Measurements from ENCODE around the gene EXOC8.

The EXOC8 gene, protein sequence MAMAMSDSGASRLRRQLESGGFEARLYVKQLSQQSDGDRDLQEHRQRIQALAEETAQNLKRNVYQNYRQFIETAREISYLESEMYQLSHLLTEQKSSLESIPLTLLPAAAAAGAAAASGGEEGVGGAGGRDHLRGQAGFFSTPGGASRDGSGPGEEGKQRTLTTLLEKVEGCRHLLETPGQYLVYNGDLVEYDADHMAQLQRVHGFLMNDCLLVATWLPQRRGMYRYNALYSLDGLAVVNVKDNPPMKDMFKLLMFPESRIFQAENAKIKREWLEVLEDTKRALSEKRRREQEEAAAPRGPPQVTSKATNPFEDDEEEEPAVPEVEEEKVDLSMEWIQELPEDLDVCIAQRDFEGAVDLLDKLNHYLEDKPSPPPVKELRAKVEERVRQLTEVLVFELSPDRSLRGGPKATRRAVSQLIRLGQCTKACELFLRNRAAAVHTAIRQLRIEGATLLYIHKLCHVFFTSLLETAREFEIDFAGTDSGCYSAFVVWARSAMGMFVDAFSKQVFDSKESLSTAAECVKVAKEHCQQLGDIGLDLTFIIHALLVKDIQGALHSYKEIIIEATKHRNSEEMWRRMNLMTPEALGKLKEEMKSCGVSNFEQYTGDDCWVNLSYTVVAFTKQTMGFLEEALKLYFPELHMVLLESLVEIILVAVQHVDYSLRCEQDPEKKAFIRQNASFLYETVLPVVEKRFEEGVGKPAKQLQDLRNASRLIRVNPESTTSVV

DNA sequence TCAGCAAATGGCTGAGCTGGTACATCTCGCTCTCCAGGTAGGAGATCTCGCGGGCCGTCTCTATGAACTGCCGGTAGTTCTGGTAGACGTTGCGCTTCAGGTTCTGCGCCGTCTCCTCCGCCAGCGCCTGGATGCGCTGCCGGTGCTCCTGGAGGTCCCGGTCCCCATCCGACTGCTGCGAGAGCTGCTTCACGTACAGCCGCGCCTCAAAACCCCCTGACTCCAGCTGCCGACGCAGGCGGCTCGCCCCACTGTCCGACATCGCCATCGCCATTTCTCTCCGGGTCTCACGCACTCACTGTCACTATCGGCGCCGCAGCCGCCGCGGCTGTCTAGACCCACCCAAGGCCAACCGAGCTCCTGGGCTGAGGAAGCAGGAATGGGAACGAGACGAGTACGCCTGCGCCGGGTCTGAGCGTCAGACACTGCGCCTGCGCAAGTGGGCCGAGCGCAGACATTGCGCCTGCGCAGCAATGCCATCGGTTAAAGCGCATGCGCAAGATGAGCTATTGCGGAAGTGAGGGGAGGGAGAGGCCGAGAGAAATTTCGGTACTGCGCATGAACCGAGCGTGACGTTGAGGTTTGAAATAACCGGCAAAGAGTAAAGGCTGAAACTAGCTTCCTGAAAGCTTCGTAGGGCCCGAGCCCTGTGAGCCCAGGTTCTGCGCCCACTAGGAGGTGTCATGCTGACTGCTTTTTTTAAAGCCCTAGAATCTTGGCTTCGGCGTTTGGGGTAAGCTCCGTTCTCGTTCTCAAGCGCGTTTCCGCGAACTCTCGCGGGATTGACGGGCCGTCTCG is at the start of gene EXOC8:
TSS of gene EXOC8 (minus strand) at position 381 of the 798 bp plus-strand sequence. CDS start at position 274, 107 bp downstream.
- DNase-seq = peak; percentile 85

DNA sequence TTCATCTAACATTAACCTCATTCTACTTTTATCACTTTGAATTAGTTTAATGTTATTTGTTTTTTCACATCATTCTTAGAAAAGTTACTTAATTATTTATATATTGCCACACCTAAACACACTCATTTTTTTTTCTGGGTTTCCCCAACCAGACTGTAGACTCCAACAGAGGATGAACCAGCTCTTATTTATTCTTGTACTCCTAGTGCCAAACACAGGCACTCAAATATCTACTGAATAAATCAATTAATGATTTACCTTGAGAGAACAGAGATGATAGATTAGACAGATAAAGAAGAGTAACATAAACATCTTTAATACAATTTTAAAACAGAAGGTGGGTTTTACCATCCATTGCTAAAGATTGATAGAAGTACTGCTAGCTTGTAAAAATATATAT is 48.8 kb upstream of the EXOC8 start:
- no peak for DNase-seq

DNA sequence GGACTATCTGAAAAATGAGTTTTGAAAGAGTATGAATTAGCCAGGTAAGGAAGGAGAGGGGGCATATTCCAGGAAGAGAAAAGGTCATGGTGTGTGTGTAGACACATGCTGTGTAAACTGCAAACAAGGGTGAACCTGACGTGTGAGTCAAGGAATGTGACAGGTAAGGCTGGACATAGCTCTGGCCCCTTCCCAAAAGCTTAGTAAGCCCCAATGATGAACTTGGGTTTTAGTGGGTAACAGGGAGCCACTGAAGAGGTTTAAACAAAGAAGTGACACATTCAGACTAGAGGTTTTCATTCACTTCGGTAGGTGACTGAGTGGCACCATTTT is 47.7 kb upstream of the EXOC8 start:
- no peak for DNase-seq

DNA sequence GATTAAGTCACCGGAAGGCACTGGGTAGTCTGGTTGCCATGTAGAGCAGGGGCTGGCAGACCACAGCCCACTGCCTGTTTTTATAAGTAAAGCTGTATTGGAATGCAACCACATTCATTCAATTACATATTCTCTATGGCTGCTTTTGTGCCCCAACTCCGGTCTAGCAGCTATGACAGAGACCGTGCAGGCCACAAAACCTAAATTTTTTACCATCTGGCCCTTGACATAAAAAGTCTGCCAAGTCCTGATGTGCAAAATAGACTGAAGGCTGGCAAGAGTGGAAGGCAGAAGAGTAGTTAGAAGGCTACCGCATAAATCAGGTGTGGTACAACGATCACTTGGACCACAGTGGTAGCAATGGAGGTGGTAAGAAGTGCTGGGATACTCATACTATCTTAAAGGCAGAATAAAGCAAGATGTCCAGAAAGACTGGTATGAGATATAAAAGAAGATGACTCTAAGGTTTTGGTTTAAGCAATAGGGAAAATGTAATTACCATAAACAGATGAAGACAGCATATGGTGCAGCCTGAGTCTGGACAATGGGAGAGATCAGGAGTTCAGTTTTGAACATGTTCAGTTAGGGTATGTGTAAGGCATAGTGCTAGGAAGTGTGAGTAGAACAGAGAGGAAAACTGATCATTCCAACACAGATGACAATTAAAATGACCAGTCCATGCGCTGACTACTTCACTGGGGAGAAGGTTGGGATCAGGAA is 47.2 kb upstream of the EXOC8 start:
- DNase-seq = no peak

DNA sequence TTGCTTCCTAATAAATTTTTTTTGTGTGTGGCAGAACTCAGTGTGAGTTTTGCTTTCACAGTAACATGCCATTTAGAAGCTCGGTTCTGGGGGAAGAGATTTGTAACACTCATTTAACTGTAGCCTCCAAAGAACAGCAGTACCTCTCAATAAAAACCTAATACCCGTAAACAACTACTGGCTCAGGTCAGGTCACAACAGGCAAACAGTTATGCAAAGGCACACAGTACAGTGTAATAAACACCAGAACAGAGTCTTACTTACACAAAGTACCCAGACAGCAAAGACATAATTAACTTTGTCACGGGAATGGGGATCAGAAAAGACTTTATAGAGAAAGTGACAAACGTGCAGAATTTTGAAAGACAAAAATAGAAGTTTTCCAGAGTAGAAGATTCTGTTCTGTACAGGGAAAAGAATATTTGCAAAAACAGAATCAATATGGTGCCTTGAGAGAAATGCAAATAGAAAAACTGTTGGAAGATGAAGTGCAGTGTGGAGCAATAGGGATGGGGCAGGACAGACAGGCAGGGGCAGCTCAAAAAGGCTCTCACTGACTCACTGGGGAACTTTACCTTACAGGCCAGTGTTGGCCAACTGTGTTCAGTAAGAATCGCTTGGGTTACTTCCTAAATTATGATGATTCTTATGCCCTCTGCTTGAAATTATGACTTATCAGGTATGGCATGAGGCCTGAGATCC is 45.7 kb upstream of the EXOC8 start:
- DNase-seq = no peak

DNA sequence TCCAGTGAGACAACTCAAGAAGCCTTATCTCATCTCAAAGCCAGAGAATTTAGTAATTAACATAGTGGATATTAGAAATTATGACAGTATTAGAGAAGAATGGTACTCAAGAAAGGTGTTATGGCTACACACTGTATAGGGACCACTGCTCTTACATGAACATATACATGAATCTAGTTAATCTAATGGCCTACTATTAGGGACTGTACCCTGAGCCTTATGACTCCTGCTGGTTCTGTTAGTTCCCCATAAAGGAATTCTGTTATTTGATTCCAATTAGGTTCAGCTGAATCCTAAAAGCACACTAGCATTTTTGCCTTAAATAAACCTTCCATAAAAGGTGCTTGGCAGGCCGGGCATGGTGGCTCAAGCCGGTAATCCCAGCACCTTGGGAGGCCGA is 44.8 kb upstream of the EXOC8 start:
- no peak for DNase-seq

DNA sequence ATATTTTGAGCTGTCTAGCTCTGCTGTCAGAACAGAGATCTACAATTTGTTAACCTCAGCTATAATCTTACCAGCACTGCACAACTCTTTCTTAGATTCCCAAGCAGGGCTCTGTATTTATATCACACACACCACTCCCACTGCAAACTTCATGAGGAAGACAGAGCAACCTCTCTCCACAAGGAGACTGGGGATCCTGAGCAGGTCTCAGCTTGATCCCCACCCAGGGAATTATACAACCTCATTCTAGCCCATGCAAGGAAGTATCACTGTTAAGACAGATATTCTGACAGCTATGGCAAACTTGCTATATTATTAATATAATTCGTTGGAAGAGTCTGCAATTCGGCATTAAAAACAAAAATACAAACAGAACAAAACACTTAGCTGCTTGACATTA is 44.1 kb upstream of the EXOC8 start:
- DNase-seq = no peak

DNA sequence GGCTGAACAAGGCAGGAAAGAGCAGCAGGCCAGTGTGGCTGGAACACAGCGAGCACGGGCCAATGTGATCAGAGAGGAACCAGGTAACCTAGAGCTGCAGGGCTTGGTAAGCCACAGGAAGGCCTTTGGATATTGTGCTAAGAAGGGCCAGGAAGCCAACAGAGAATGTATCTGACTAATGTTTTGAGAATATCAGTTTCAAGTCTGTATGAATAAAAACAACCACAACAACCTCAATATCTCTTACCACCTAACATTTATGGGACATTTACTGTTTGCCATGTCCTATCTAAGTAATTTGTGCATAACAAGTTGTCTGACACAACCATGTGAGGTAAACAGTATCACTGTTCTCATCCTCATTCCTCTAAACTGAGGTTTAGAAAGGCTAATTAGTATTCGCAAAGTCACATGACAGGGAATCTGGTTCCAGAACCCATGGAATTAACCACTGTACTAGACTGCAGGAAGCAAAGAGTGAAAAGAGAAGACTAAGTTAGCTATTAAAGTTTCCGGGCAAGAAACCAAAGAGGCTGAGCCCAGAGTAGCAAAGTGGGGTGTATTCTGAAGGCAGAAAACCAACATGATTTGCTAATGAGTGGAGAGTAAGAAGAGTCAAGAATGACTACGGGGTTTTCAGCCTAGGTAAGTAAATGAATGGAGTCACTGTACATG is 39.4 kb upstream of the EXOC8 start:
- DNase-seq = no peak

DNA sequence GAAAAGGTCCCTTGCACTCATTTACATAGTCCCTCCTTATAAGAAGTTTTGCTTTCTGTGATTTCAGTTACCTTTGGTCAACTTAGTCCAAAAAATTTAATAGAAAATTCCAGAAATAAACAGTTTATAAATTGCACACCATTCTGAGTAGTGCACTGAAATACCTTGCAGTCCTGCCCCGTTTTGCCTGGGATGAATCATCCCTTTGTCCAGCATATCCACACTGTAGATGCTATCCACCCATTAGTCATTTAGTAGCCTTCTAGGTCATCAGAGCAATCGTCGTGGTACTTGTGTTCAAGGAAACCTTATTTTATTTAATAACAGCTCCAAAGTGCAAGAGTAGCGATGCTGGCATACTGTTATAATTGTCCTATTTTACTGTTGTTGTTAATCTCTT is 38.4 kb upstream of the EXOC8 start:
- no peak for DNase-seq

DNA sequence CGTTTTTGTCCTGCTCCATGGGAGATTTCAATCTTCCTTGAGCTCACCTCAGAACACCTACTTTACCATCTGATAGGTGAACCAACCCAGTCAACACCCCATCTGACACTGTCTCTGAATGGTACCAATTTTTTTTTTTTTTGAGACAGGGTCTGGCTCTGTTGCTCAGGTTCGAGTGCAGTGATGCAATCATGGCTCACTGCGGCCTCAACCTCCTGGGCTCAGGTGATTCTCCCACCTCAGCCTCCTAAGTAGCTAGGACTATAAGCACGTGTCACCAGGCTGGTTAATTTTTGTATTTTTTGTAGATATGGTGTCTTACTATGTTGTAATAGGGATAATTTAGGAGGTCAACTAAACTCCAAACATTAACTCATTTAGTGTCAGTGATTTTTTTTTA is 36.7 kb upstream of the EXOC8 start:
- DNase-seq = no peak

DNA sequence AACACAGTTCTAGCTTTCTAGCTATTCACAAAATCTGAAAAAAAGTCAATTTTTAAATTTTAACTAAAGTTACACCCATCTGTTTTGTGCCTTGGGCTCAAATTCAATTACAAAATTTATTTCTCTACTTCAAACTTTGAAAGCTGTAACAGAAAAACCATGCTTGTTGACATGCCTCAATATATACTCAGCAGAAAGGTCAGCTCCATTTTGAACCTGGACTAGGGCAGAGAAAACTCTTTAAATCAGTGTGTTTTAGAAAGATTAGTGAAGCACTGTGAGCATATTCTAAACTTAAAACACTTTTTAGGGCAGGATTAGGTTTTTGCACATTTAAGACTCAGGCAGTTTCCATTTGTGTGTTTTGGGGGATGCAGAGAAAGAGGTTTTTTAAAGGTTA is 34.8 kb upstream of the EXOC8 start:
- DNase-seq = no peak

DNA sequence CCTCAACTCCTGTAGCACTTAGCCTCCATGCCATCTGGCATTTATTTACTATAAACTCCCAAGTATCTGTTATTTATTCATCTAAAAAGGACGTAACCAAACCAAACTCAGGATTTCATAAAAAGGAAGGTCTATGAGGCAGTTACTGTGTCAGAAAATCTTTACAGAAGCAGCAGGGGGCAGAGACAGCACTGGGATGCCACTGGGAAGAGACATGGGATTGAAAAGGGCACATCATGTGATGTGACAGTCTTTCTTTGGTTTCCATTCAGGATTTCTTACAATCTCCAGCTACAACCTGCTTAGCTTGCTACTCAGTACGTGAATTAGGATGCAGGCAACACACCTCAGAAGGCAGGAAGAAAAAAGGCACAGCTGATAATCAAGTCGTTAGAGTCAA is 31.6 kb upstream of the EXOC8 start:
- DNase-seq = no peak

DNA sequence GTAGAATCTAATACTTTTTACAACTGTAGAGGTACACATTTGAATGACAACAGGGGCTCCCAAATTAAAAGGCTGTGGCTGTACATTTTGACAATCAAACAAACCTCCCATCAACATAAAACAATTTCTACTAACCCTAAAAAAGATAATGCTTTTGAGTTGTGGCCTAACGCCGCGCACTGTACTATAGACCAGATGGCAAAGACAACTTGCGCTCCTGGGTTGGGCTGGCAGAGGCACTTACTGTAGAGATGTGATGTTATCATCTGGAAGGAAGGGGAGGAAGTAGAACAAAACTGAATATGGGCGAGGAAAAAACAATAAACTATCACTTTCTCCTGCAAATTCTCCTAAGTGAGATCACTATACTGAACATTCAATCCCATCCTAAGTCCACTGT is 26.5 kb upstream of the EXOC8 start:
- DNase-seq = no peak

DNA sequence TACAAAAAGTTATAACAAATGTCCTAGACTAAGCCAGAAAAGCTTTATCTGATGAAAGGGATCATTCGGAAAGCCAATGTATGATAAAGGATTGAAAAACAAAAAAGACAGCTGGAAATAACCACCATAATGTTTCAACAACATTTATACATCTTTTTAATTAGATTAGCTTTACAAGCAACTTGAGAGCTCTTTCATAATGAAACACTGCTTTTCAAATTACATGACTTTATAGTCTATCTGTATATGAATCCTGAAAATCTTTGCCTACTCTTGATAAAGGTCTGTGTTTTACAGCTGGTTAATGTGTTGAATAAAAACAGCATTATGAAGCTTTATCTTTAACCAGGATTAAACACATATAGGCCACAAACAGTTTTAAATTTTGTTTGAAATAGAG is 26.0 kb upstream of the EXOC8 start:
- no peak for DNase-seq

DNA sequence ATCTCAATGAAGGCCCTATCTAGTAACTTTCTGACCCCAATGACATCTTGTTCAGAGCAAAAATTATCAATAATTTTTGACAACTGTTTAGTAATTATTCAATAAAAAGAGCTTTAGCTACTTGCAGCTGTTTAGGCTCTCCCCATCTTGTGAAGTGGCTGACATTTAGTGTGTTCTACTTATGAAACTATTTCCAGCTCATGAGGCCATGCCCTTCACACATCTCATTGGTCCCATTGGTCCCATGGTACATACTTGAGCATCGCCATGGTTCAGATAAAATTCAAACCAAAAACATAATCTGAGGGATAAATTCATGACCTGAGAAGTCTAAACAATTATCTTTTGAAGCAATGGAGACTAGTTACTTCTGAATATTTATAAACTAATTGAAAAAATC is 24.7 kb upstream of the EXOC8 start:
- DNase-seq = no peak

DNA sequence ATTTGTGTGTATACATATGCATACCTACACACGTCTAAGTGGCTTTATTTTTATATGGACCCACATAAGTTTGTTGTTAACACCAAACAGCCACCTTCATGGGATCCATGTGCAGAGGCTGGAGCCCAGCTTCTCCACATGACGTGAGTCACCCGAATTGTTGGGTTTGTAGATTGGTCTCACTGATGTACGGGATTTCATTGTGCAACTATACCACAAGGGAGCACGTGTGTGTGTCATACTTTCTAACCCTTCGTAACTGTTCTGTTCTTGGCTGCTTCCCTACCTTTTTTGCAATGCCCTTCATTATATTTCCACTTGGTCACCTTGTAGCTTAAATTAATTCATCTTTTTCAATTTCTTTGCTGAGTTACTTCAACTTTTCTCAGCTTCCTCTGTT is 21.5 kb upstream of the EXOC8 start:
- DNase-seq = peak; percentile 85

DNA sequence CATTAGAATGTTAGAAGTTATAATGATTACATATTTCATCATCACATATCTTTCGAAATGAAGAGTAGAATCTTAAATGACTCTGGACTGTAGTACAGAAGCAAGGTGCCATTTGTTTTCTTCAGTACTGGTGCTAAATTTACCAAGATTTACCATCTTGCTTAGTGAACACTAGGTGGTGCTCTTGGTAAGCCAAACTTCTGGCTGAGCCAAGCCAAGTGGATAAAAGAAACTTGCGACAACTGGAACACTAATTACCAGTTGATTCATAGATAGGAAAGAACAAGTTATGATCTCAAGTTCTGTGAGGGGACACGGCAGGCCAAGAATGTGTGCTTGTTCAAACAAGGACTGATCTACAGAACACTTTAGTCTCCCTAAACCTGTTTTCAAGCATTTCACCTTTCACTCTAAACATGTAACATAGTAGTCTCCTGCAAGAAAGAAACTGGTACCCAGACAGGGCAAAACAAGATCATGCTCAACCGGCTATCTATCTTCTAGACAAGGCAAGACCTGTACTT is 20.2 kb upstream of the EXOC8 start:
- peak; percentile 40 for DNase-seq

DNA sequence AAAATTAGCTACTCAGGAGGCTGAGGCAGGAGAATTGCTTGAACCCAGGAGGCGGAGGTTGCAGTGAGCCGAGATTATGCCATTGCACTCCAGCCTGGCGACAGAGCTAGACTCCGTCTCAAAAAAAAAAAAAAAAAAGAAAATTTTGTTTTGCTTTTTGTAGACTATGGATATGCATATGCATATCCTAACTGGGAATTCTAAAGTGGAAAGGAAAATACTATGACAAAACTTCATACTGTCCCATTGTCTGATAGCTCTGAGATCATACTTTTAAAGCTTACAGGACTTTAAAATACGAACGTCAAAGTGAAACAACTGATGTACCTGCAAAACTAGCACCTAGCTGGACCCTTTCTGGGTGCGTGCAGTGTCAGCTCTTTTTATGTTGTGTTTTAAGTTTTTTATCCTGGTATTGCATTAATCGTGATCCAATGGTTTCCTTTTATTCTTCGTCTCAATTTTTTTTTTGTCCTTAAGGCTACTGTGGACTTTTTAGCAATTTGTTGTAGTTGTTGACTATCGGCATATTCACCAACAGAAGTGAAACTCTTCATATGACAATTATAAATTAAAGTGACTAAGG is 19.6 kb upstream of the EXOC8 start:
- DNase-seq = no peak

DNA sequence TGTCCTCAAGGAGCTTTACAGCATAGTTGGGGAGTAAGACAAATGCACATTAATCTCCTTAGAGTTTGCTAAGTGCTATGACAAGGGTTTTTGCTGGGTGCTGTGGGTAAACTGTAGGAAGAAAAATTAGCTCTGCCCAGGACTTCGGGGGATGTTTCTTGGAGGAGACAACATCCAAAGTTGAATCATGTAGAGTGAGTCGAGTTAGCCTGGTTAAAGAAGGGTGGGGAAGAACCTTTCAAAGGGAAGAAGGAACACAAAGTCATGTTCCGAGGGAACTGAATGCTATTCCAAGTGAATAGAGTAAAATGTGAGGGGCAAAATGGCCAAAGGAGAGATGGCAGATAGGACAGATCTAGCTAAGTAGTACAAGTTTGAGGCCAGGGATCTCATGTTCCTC is 17.5 kb upstream of the EXOC8 start:
- DNase-seq = no peak

DNA sequence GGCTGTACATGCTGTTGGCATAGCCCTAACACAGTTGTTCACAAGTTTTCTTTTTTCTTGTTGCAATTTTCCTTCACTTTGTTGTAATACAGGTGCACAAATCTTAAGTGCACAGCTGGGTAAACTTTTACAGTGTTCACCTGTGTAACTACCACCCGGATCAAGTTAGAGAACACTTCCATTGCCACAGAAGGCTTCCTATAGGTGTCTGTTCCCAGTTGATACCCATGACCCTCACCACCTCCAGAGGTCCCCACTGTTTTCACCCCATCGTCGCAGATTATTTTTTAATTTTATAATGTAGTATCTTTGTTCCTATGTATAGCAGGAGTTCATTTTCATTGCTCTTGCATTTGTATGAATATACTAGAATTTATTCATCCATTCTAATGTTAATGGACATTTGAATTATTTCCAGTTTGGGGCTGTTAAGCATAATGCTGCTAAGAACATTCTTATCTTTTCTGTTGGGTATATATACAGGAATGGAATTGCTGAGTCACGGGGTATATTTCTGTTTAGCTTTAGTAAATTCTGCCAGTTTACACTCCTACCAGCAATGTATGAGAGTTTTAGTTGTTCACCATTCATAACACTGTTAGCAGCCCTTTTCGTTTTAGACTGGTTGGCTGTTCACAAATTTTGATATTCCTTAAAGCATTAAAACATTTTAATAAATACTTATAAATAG is 16.8 kb upstream of the EXOC8 start:
- no peak for DNase-seq

DNA sequence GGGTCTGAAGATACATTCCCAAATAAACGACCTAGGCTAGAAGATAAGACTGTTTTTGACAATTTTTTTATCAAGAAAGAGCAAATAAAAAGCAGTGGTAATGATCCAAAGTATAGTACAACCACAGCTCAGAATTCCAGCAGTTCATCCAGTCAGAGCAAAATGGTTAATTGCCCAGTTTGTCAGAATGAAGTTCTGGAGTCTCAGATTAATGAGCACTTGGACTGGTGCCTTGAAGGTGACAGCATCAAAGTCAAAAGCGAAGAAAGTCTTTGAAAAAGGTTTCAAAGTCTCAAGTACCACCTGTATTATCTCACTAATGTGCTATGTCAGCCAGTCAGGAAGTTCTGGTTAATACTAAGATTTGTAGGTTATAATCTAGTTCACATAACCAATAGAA is 15.4 kb upstream of the EXOC8 start:
- DNase-seq = no peak

Measured in GF-D8 (cell line).